ENCODE measurements around the gene GGT7.
A peak's percentile ranks its signal among the peaks of the same experiment; 100 is the strongest.
"Not testable (repeated sequence)": the region's sequence is repeated elsewhere in the genome, so short reads cannot be mapped to it uniquely, and the experiment has no call there.

GGT7 gene, protein sequence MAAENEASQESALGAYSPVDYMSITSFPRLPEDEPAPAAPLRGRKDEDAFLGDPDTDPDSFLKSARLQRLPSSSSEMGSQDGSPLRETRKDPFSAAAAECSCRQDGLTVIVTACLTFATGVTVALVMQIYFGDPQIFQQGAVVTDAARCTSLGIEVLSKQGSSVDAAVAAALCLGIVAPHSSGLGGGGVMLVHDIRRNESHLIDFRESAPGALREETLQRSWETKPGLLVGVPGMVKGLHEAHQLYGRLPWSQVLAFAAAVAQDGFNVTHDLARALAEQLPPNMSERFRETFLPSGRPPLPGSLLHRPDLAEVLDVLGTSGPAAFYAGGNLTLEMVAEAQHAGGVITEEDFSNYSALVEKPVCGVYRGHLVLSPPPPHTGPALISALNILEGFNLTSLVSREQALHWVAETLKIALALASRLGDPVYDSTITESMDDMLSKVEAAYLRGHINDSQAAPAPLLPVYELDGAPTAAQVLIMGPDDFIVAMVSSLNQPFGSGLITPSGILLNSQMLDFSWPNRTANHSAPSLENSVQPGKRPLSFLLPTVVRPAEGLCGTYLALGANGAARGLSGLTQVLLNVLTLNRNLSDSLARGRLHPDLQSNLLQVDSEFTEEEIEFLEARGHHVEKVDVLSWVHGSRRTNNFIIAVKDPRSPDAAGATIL

DNA sequence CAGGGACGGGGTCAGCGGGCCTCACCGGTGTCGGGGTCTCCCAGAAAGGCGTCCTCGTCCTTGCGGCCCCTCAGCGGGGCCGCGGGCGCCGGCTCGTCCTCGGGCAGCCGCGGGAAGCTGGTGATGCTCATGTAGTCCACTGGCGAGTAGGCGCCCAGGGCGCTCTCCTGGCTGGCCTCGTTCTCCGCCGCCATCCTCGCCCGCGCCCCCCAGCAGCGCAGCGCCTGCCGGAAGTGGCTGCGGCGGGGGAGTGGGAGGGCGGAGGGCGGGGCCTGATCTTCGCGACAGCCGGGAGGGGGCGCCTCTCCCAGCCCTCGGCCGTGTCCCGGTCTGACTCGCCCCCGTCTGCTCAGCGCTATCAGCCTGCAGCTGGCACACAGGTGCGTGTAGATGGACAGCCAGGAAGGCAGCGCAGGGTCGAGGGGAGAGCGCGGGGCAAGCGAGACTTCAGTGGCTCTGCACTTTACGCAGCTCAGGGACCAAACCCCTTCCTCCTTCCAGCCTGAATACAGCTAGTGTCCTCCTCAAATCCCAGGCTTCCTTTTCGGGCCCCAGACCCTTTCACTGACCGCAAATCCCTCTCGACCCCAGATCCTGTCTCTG, at the start of gene GGT7:
TSS of gene GGT7 (minus strand) at position 235 of the 603 bp plus-strand sequence. CDS start at position 194, 41 bp downstream.
- DNase-seq, result peak; percentile 86

DNA sequence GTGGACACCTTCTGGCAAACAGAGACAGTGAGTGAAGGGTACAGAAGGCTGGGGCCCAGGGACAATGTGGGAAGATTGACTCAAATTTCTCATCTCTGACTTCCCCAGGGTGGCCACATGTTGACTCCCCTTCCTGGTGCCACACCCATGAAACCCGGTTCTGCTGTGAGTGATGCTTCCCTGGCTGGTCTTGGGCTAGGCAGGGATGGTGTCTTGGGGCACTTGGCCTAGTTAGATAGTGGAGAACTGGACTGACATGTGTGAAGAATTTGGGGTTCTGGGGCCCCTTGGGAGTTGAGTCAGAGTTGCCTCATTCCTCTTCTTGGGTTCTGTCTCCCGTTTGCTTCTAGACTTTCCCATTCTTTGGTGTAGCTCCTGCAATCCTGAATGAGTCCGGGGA, 48.8 kb upstream of the GGT7 start:
- DNase-seq, result no peak

DNA sequence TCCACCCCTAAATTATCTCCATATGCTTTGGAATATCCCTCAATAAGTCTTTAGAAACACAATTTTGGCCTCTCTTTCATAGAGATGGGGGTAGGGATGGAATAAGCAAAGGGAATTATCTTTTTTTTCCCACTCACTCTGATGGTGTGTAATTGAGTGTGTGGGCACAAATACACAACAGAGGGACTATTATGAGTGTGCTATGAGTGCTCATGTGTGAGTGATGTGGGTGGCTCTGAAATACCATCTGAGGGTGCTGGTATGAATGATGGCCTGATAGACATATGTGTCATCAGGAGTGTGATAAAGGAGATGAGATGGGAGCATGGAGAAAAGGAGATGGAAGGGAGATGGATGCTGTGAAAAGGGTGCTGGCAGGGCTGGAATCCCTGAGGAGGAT, 47.4 kb upstream of the GGT7 start:
- DNase-seq, result no peak

DNA sequence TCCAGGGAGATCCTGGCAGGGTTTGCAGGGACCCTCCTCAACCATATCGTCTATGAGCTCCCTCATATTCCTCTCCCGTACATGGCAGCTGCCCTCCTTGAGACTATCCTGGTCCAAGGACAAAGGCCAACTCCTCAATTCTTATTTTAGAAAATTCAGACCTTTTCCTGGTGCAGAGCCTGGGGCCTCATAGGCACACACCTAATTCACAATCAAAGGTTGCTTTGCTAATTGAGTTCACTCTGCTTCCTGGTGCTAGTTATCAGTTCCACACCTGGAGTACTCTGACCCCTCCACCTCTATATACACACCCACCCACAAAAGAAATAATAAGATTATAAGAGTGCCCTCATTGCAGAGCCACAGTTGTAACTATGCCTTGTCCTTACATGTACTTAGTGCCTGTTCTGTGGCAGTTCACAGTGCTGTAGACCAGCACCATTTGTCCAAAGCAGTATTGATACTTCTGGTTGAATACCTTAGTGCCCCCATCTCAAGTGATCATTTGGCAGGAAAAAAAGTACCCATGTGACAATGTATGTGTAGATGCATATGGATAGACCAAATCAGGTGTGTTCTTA, 44.2 kb upstream of the GGT7 start:
- no peak for DNase-seq

DNA sequence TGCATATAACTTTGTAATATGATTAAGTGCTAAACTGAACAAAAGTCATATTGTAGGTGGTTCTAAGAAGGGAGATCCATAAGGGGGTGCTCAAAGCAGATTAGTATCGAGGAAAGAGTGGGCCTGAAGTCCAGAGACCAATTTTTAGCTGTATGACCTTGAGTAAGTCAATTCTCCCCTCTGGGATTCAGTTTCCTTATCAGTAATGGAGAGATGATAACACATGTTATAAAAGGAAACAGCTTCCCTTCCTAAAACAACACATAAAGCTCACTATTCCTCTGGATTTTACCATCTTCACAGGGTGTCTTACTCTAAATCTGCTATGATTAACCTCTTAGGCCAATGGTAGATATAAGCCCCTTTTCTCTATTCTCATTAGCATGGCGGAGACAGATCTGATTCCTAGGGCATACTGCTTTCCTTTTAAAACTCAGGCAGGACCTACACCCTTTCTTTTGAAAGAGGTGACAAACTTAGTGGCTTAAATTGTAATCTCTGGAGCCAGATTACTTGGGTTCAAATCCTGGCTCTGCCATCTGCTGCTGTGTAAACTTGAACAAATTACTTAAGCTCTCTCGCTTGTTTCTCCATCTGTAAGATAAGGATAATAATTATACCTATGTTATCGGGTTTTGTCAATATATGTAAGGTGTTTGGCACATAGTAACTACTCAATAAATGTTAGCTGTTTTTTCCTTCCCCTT, 43.2 kb upstream of the GGT7 start:
- DNase-seq, result no peak

DNA sequence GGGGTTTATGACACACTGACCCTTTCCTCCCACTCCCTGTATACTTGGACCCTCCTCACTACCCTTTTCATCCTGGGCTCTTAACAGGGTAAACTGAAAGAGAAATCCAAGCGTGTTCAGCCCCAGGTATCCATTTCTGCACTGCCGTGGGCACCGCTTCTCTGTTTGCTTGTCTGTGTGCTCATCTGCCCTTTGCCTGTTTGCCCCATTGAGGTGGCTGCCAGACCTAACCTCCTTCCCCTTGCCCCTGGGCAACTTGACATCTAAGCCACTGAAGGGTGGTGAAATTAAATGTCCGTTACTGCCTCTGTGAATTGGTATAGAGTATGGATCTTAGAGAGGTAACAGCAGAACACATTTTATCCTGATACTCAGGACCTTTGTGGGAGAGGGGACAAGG, 42.5 kb upstream of the GGT7 start:
- DNase-seq, result no peak

DNA sequence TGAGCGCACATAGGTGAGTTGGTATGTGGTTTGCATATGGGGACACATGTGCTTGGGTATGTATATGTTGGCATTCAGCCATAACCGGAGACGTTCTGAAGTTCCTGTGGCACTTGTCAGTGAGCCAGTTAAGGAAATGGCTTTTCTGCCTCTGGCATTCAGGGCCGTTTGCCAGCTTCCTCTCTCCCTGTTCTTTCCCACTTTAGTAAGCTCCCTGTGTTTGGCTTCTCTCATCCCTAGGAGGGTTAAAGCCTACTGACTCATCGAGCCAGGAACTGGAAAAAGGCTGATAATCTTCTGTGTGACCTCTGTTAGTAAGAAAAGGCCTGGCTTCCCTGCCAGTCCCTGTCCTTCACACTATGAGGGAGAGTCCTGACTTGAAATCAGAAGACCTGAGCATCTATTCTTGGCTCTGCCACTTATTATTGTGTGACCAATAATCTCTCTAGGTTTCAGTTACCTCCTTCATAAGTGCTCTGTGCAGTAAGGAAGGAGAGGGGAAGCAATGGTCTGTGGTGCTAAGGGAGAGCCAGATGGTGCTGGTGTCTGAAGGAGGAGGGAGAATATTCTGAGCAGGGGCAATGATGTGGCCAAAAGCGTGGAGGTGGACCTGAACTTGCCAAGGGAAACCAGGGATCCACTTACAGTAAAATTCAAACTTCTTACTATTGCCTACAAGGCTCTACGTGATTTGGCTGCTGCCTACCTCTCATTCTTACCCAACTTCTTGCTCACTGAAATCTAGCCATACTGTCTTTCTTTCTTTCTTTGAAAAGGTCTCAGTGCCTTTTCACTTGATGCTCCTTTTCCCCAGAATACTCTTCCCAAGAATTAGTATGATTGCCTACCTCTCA, 35.2 kb upstream of the GGT7 start:
- peak; percentile 59 for DNase-seq

DNA sequence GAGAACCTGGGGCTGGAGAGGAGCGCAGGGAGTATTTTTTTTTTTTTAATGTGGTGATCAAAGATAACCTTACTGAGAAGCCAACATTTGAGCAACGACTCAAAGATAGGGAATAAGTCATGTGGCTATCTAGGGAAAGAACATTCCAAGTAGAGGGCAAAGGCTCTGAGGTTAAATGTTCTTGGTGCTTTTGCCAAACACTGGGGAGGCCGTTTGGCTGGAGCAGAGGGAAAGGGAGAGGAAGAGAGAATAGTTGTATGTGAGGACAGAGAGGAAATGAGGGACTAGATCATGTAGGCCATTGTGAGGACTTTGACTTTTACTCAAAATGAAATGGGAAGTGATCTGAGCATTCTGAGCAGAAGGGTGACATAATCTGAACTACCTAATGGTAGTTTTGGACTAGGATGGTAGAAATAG, 31.6 kb upstream of the GGT7 start:
- DNase-seq, result no peak

DNA sequence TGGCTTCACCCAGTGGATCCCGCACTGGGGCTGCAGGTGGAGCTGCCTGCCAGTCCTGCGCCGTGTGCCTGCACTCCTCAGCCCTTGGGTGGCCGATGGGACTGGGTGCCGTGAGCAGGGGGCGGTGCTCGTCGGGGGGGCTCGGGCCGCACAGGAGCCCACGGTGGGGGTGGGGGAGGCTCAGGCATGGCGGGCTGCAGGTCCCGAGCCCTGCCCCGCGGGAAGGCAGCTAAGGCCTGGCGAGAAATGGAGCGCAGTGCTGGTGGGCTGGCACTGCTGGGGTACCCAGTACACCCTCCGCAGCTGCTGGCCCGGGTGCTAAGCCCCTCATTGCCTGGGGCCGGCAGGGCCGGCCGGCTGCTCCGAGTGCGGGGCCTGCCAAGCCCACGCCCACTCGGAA, 26.1 kb upstream of the GGT7 start:
- not testable (repeated sequence) for DNase-seq

DNA sequence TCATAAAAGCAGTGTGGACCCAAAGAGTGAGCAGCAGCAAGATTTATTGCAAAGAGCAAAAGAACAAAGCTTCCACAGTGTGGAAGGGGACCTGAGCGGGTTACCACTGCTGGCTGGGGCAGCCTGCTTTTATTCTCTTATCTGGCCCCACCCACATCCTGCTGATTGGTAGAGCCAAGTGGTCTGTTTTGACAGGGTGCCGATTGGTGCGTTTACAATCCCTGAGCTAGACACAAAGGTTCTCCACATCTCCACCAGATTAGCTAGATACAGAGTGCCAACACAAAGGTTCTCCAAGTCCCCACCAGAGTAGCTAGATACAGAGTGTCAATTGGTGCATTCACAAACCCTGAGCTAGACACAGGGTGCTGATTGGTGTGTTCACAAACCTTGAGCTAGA, 25.5 kb upstream of the GGT7 start:
- DNase-seq, result not testable (repeated sequence)

DNA sequence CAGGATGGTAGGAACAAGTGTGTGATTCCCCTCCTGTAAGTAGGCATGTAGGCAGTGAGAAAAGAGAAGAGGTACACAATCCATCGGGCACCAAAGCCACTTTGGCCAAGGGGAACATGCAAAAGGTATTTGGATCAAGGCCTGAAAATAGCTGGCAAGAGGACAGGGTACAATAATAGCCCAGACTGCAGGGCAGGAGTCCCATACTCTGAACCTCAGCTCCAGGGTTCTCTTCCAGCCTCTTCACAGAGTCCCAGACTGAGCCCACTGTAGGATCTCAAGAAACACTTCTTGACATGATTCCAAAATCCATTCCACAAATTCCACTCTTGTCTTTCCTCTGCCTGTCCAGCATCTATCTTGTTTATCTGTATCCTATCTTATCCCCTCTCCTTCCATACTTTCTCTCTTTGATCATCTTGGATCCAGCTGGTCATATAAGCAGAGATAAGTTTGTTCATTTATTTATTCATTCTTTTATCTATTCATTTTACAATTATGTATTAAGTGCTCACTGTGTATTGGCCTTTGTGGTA, 23.5 kb upstream of the GGT7 start:
- no peak for DNase-seq

DNA sequence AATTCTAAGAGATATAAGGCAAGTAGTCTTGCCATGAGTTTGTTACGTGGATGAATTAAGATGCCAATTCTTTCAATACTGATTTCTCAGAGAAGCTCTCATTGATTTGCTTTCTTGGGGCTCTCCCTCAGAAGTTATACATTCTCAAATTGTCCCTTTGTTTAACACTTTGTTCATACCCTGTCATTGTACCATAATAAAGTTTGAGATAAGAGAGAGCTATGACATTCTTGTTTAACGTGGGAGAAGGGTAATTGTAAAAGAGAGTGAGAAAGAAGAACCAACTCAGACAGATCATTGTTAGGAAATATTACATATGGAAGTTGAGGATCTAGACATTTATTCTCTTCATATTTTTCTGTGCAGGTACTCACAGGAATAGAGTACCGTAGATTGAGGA, 22.8 kb upstream of the GGT7 start:
- no peak for DNase-seq

DNA sequence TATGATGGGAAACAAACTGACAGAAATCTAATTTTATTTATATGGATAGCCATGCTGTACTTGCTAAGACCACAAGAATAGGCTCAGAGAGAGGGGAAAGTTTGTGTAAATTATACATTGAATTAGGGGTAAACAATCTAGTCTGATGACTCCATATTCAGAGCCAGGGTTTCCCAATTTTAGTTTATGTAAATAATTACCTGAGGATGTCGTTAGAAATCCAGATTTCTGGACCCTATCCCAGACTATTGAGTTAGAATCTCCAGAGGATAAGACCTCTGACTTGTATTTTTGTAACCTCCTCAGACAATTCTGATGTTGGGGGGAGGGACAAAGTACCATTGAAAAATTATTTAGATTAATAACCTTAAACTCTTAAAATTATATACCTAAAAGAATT, 22.1 kb upstream of the GGT7 start:
- no peak for DNase-seq

DNA sequence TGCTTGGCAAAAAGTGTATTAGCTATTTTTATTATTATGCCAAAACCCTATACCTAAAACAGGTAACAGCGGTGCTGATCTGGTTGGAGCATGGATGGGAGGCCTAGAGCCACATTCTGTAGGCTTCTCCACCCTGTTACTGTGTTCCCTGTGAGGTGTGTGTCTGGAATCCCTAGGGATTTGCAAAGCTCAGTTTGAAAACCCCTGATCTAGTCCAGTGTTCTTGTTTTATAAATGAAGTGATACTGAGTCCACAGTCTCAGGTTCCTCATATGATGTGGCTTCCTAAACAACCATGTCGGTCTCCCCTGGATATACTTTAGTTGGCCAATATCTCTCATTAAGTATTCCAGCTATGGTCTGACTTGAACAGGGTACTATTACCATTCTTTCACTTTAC, 20.0 kb upstream of the GGT7 start:
- no peak for DNase-seq

DNA sequence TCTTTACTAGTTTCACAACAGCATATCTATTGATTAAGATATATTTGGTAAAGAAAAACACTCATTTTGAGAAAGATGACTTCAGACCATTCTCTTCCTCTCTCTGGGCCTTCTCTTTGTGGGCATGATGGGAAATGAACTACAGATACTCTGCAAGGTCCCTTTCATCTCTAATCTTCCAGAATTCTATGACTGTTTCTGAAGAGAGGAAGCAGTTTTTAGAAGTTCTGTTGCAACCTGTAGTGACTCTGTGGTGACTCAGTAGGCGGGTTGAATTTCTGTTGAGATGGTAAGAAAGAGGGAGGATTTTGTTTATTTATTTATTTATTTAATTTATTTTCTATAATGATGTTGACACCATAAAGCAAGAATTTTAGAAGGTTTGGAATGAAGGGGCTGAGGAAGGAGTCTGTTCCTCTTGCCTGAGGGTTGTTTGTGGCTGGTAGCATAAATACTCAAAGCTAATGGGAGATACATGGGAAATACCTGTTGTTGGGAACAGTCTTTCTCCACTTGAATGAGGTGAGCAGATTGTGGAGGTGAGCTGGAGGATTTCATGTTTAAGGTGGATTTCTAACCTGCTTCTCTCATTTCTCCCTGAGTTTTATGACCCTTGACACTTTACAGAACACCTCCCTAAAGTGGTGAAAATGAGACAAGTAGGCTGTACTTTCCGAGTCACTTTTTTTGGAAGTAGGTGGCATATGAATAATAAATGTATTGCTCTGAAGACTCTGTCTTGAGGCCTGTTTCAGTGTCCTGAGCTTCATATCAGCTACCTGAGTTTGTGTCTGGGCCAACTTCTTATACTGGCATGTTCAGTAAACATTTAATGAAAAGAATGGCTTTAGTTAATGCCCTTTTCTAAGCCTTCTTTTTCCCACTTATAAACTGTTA, 18.8 kb upstream of the GGT7 start:
- DNase-seq, result no peak

DNA sequence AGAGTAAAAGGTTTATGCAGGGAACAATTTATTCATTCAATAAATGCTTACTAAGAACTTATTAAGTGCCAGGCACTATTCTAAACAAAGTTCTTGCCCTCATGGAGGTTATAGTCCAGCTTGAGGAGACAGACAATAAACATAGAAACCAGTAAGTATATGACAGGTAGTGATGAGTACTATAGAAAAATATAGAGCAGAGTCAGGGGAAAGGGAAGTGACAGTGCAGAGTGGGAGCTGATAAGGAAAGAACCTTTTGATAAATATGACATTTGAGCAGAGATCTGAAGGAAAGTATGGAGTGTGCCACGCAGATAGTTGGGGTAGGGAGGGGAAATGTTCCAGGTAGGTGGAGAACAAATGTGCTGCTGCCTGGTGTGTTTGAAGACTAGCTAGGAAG, 15.8 kb upstream of the GGT7 start:
- no peak for DNase-seq

DNA sequence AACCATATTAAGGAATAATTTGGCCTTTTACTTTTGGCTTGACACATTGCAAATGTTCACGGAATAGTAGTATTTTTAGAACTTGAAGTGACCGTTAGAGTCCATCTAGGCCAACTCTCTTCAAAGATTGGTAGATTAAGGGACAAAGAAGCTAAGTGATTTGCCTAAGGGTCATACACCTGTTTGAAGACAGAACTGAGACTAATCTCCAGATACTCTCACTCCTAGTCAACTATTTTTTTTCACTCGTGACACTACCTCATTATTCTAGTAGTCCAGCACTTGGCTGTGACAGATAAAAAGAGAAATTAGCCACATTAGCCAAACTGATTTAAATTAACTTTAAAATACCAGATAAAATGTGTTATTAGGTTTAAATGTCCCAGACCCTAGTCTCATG, 14.4 kb upstream of the GGT7 start:
- no peak for DNase-seq

DNA sequence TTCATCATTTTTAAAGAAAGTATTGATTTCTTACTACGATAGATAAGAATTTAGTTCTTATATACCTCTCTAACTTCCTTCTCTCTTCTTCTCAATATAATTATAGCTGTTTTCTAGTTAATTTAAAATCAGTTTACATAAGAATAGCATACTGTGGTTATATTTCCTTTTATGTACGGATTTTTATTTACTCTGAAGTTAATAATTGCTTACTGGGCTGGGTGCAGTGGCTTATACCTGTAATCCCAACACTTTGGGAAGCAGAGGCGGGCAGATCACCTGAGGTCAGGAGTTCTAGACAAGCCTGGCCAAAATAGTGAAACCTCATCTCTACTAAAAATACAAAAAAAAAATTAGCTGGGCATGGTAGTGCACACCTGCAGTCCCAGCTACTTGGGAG, 13.5 kb upstream of the GGT7 start:
- DNase-seq, result no peak

DNA sequence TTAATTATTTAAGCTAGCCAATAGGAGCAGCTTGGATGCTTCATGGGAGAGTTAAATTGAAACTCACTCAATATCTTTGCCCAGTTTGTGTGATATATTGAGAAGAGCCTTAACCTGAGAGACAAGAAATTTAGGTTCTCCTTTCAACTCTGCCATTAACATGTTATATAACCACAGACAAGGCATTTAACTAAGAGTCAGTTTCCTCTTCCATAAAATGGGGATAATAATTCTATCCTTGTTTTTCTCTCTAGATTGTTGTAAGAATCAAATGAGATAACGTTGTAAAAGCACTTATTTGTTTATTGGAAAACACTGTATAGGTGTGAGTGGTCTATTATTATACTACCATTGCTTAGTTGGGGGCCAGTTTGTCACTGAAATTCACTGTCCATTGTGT, 11.6 kb upstream of the GGT7 start:
- no peak for DNase-seq

DNA sequence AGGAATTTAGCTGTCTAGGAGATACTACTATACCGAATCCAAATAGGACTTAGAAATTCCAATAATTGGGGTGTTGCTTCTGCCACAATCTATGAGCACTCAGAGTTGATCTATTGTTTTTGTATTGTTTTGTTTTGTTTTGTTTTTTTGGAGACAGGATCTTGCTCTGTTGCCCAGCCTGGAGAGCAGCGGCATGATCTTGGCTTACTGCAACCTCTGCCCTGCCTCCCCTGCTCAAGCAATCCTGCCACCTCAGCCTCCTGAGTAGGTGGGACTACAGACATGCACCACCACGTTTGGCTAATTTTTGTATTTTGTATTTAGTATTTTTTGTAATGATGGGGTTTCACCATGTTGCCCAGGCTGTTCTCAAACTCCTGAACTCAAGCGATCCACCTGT, 11.2 kb upstream of the GGT7 start:
- no peak for DNase-seq
